Right kidney (tissue), 1 donor: ENCODE data around the gene SMG6.
"Not testable (repeated sequence)": the region's sequence is repeated elsewhere in the genome, so short reads cannot be mapped to it uniquely, and the experiment has no call there.

Experiments
- DNase-seq: peaks from one replicate; pipeline ENCODE4 v3.0.0-alpha.2; 2016

The SMG6 gene

GRCh38 chr17:2178798-2179501 lies 124.6 kb downstream of the SMG6 start:
- no peak for DNase-seq

DNA sequence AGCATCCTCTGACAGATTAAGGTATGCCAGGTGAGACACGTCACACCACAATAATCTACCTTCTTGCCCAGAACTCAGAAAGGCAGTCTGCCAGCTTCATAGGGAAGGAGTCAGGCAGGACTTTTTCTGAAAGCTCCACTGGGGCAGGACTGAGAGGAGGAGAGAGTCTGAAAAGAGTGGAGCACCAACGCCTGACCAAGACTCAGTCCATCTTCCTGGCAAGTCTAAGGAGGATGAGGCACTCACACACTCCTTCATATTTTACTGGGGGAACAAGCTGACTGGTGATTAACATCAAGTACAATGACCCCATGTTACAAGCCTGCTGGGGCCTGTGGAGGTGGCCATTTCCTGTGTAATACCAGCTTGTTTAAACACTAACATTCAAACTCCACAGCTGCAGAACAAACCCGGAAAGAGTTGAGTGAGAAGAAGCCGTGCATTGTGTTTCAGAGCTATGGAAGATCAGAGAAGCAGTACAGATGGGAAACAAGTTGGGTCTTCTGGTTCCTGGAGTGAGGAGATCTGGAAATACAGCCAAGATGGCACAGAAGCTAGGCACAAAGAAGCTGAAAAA lies 126.3 kb downstream of the SMG6 start:
- no peak for DNase-seq

DNA sequence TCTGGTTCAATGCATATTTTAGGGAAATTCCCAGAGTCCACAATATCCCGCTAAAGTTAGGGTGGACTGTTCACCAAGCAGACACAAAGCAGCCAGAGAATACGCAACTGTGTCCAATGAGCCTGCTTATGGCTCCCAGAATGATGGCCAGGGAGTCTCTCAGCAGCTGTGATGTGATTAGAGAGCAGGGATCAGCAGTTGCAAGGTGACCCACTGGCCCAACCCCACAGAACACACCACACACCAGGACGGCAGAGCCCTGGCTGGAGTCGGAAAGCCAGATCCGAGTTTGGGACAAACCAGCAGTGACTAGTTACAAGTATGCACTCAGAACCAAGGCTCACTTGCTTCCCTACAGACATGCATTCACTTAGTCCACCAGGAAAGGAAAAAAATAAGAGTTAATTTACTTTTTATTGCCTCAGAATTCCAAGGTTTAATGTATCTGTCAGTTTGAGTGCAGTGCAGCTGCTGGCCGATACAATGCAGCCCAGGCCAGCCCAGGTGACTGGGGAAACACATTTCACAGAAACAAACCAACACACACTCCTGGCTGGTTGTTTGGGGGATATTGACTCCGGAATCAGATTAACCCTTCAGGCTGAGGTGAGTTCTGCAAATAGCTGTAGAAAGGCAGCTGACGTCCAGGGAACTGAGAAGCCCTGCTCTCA lies 127.0 kb downstream of the SMG6 start:
- DNase-seq, result no peak

DNA sequence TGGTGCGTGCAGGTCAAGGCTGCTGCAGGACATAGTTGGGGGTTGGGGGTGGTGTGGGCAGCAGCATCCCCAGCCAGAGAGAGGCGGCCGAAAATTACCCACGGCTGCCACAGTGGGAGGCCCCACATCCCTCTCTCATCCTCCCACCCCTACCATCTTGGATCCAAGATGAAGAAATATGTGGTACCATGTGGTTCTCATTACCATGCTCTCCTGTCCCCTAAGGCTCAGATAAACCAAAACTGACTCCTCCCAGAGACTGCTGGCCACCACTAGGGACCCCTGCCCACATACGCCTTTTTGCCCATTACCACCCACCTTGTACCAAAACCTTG lies 128.3 kb downstream of the SMG6 start:
- DNase-seq, result no peak

GRCh38 chr17:2174468-2175293 lies 128.9 kb downstream of the SMG6 start:
- peak; percentile 73 for DNase-seq

DNA sequence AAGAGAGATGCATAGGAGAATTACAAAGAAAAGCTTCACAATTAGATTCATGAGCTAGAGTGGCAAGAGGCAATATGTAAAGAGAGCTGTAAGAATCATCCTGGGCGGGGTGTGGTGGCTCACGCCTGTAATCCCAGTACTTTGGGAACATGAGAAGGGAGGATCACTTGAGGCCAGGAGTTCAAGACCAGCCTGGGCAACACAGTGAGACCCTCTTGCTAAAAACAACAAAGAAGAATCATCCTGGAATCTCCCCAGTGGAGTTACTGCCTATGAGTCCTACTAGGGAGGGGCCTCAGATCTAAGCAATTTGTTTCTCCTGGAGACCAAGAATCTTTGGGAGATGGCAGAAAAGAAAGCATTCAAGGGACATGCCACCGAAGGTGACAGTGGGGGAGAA lies 129.6 kb downstream of the SMG6 start:
- DNase-seq, result no peak

DNA sequence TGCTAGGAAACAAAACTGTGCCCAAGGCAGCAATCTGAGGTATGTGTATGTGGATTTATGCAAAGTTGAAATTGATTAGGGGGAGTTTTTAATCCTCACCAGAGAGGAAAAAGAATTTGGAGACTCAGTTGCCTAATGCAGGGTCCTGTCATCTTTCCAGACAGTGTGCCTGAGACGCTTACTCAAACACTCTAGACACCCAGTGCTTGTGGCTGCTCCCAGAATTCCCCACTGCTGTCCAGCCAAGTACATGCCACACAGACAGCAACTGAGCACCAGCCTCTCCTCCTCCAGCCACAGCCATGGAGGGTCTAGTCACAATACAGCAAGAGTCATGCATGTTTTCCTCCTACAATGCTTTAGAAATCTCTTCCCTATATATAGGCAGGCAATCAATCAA lies 130.6 kb downstream of the SMG6 start:
- no peak for DNase-seq

- DNase-seq, result peak; percentile 59
Measured at GRCh38 chr17:2172077-2172851, 131.3 kb downstream of the SMG6 start.

DNA sequence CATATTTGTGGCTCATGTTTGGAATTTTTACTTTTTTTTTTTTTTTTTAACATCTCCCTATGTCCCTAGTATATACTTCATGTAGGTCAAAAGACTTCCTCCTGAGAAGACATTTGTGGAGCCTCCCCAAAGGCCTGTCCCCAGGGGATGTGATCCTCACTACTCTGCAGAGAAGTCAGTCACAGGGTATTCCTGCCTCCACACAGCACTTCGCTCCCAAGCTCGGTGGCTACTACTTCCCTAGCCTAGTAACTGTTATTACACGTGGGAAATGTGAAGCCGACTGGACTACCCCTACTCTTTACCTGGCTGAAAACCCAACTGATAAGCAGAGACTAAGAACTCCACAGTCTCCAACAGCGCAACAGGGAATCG lies 131.9 kb downstream of the SMG6 start:
- DNase-seq, result no peak

DNA sequence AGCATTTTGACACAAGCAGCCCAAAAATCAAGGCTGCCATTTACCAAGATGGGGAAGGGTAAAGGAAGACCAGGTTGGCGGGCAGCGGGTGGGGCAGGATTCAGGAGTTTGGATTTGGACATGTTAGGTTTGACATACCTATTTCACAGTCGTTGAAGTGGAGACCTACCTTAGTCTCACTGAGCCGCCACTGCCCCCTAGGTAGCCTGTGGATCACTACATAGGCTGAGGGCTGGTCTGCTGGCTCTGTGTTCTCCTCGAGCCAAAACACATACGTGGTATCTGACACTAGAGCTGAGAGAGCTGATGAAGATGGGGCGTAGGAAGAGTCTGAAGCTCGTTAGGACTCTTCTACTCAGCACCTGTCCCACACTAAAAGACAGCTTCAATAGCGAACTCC lies 133.6 kb downstream of the SMG6 start:
- no peak for DNase-seq

DNA sequence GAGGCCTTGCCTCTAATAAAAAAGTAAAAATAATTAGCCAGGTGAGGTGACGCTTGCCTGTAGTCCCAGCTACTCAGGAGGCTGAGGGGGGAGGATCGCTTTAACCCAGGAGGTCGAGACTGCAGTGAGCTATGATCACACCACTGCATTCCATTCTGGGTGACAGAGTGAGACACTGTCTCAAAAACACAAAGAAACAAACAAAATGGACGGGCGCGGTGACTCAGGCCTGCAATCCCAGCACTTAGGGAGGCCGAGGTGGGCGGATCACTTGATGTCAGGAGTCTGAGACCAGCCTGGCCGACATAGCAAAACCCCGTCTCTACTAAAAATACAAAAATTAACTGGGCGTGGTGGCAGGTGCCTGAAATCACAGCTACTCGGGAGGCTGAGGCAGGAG lies 137.9 kb downstream of the SMG6 start:
- DNase-seq, result not testable (repeated sequence)

DNA sequence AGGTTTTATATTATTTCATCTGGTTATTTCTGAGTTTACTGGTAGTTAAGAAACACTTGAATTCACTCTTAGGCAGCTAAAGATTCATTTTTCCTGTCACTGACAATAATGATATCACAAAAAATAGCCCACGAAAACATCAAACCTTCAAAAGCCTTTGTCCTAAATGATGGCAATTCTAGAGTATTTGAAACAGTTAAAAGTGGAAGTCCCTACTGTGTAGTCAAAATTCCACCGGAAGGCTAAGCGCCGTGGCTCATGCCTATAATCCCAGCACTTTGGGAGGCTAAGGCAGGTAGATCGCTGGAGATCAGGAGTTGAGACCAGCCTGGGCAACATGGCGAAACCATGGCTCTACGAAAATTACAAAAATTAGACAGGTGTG lies 145.2 kb downstream of the SMG6 start:
- DNase-seq, result no peak

- no peak for DNase-seq
Measured at GRCh38 chr17:2157675-2158395, 145.8 kb downstream of the SMG6 start.

DNA sequence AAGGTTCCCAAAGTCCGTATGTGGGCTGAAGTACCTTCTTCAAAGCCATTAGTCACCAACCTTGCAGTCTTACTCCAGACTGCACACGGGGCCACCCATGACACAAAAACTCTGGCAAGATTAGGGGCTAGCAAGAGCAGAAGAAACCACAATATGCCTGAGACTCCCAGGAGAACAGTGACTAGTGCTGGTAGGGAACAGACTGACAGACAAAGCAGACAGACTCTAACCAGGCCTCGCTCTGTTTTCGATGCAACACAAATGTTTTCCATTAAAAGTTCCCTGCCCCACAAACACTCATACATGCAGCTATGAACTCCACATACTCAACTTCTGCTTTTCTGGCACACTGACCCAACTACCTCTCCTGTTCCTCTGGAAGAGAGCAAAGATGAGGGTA lies 146.5 kb downstream of the SMG6 start:
- no peak for DNase-seq

DNA sequence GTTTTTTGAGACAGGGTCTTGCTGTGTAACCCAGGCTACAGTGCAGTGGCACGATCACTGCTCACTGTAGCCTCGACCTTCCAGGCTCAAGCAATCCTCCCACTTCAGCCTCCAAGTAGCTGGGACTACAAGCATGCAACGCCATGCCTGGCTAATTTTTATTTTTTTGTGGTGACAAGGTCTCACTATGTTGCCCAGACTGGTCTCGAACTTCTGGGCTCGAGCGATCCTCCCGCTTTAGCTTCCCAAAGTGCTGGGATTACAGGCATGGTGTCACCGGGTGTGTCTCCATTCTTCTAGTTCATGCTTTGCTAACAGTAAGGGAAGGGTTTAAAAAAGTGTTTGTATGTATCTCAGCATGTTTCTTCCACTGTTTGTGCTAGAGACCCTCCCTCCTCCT lies 146.9 kb downstream of the SMG6 start:
- no peak for DNase-seq

GRCh38 chr17:2155573-2155972 lies 148.0 kb downstream of the SMG6 start:
- DNase-seq, result no peak

DNA sequence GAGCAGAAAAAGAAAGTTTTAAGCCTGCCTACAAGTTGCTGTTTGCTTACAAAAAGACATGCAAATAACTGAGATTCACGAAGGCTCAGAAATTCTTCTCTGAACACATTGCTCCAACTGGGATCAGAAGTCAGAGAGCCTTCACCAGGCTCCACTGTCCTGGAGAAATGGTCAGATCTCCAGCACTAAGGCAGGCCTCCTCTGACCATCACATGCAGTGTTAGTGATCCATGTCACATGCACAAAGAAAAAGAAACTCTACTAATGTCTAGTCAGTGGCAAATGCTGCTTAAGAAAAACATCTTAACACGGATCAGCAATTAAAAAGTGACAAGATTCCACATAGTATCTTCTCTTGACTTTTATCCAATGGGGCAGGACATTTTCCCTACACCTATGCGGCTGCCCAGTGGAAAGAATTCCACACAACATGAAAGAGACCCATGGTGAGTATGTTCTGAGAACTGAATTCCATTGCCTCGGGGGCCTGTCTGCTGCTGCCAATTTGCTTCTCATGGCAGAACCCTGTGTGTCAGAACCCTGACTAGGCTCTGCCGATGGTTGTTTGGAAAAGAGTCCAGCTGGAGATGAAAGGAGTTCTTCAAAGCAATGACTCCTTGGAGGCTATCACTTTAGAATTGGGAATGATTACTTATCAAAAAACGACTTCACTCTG lies 152.1 kb downstream of the SMG6 start:
- DNase-seq, result no peak

DNA sequence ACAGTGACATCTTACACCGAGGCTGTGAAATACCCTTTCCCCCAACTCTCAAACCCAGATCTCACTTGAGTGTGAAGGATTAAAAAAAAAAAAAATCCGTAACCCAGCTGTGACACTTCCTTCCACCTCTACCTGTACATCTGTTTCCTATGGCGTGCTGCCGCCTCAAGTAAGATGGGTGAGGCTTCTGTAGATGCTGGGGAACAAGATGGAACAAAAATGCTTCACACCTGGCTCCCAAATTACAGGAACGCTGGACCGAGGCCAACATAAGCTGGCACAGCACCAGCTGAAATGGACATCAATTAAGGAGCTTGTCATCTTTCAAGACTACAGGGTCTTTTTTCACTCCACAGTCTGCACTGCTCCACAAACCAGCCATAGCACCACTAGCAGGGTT lies 152.8 kb downstream of the SMG6 start:
- no peak for DNase-seq

- DNase-seq, result no peak
Measured at GRCh38 chr17:2149934-2150333, 153.7 kb downstream of the SMG6 start.

- no peak for DNase-seq
Measured at GRCh38 chr17:2146132-2146871, 157.3 kb downstream of the SMG6 start.
